HL-60/S4 (cell line): Measurements from ENCODE around the gene PDLIM3.
"Not testable (repeated sequence)": the region's sequence is repeated elsewhere in the genome, so short reads cannot be mapped to it uniquely, and the experiment has no call there.

Experiments used
- in situ Hi-C: fragments of 300-500 bp; cut with MboI; formaldehyde crosslinking; loops from 2 replicates; pipeline ENCODE4 v1.14.3; 2022; ENCODE audit warnings: low sequenced_read_pairs

The PDLIM3 gene

DNA sequence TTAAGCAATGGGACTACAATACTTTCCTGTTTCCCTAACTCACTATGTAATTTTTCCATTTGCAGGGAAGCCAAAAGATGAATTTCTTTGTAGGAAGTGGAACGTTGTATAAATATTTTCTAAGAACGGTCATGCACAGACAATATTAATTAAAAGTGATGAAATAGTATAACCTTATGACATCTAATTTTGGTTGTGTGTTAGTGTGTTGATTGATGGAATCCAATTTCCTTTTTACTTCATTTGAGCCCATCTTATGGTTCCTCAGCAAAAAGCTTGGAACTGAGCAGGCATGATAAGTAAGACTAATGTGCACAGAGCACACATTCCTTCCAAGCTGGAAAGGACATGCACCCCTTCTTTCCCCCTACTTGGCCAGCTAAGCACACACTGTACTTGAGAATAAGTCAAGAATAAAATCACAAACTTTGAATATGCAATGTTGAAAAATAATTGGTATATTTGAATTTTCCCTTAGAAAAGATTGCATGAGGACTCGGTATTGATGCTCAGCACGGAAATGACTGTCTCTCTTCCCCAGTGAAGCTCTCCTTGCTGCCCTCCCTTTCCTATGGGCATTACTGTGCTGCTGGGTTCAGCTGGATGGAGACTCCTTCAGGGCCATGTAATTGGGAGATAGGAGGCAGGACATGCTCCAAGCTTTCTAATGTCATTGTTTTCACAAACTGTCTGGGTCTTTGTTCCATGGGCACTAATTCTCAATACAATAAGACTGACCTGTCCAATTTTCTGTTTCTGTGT is 19.2 kb upstream of the PDLIM3 start:
- in situ Hi-C loops, result no loop called here

DNA sequence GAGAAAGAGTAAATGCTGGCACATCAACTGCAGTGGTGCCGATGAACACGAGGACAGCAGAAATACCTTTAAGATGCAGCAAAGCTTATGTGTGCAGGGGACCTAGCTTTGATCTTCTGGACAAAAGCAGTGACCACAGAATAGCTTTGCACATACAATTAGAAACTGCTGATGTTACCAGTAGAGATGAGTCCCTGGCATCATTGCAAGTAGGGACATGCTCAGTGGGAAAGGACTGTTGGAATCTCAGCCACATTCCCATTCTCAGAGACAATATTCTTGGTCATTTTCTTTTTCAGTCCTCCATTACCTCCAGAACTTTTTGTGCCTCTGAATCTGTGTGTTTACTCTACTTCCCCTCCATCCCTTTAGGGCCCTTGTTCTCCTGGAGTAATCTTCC is 16.9 kb upstream of the PDLIM3 start:
- in situ Hi-C loops, result no loop called here

DNA sequence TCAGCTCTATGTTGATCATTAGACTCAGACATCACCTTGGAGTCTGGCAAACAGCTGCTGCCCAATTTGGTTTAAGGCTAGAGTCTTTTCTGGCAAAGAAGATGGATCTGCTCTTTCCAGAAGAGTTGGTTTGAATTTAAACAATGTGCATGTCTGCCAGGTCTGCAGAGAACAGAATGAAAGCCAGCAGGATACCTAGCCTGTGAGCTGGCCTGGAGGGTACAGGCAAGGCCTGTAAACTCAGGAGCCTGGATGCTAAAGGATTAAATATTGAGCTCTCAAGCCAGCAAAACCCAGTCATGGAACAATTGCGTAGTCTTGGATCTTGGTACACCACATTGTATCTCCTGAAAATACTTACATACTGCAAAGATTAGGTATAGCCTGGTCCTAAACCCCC is 15.6 kb upstream of the PDLIM3 start:
- in situ Hi-C loops, result no loop called here

DNA sequence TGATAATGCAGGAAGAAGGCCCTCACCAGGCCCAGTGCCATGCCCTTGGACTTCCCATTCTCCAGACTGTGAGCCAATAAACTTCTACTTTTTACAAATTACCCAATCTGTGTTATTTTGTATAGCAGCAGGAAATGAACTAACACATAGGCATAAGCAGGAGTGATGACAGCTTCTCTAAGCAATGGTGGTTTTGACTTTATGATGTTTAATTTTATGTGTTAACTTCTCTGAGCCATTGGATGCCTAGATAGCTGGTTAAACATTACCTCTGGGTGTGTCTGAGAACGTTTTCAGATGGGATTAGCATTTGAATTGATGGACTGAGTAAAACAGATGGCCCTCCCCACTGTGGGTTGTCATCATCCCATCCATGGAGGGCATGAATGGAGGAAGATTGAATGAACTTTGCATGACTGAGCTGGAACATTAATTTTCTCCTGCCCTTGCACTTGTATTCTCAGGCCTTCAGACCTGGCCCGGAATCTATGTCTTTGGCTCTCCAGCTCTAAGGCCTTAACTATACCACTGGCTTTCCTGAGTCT is 13.9 kb upstream of the PDLIM3 start:
- in situ Hi-C loops, result no loop called here

DNA sequence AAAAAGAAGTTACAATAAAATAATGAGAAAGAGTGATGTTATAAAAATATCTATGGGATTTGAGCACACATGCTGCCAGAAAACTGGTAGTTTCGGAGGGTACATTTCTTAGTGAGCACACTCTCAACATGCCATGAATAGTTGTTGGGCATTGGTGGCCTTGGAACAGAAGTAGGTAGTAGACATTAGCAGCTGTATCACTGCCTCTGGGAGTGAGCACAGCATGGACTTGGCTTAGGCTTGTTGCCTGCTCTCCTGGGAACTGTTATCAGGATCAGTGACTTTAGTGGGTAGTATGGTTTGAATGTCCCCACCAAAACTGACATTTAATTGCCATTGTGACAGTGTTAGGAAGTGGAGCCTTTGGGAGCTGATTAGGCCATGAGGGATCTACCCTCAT is 13.3 kb upstream of the PDLIM3 start:
- in situ Hi-C loops, result no loop called here

DNA sequence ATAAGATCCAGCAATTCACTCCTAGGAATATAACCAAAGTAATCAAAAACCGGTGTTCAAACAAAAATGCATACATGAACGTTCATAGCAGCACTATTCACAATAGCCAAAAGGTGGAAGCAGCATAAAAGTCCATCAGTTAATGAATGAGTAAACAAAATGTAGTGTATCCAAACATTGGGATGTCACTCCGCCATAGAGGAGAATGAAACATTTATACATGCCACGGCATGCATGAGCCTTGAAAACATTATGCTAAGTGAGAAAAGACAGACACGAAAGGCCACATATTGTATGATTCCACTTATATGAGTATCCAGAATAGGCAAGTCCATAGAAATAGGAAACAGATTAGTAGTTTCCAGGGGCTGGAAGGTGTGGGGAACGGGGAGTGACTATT is 11.0 kb upstream of the PDLIM3 start:
- in situ Hi-C loops, result no loop called here

DNA sequence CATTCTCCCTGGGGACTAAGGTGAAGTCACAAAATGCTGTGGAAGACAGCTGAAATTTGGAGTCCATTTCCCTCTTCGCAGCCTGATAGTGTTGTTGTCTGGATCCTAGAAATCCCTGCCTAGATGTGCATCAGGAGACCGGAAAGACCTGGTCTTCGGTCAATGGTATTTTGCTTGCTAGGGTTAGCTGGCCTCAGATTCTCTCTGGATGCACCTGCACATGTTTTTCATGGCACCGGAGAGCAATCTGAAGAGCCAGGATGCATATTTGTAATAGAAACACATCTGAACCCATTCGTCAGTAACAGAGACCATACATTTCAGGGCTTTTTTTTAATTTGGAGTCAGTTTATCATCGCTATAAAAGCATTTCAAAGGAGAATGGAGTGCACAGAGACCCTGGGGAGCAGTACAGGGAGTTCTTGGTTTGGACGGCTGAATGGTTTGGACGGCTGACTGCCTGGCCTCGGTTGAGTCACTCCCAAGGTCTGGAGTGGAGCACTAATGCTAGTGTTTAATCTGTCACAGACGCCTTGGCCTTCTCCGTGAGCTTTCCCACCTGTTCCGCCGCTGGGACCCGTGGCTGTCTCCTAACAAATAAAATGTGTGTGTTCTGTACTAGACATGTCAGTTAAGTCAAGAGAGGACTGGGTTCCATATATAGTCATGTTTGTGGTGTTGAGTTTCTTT is 7.5 kb upstream of the PDLIM3 start:
- in situ Hi-C loops, result no loop called here

DNA sequence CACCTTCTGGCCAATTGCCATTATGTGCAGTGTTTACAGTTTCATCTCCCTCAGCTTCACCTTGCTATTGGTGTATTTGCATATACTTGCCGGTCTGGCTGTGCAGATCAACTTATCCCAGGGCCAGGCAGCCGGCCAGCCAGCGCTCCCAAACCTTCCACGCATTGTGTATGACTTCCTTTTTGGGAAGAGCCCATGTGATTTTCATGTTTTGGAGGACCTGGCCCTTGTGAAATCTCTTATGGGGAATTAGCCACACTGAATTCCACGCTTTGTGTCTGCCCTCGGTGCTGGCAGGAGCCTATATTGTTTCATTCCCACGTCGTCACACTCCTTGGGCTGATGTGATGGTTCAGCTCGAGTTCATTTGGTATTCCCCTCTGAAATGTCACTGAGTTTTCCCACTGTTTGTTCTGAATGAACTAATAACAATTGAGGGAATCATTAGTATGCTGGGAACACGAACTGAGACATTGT is 6.0 kb upstream of the PDLIM3 start:
- in situ Hi-C loops, result no loop called here

DNA sequence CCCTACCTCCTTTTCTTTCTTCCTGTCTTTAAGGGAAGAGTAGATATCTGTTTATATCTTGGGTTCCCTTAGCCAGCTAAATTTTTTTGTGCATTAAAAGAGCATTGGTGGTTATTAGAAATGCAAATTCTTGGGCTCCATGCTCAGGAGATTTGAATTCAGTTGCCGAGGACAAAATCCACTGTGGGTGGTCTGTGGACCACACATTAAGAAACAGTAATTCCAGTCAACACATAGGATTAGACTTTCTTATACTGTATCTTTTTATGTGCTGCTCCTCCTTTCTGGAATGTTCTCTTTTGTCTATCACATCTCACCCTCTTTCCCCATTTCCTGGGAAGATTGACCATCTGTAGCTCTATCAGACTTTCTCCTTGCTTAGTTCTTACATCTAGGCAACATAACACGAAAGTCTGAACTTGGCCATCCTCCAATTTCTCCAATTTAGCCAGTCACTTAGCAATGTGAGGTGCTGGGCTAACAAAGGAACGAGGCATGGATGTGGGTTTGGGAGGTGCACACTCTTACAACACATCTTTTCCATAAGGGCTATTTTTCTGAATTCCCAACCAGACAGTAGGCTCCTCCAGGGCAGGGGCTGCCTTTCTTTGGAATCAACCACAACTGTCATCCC is 5.3 kb upstream of the PDLIM3 start:
- in situ Hi-C loops, result no loop called here

DNA sequence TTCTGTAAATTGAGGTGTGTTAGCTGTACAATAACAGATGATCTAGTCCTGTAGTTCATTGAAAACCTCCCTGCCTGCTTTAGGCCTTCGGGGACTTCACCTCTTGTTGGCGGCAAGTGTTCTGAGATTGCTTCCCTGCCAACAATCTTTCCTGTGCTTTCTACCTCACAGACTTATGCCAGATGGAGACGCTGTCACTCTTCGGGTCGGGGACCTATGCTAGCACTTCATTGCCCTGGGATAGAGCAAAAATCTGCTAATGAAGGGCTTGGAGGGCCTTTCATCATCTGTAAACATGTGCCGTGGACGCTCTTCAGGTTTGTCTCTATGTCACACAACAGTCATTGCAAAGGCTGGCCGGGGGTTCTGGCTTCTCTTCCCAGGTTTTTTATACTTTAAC is 4.7 kb upstream of the PDLIM3 start:
- in situ Hi-C loops, result no loop called here

DNA sequence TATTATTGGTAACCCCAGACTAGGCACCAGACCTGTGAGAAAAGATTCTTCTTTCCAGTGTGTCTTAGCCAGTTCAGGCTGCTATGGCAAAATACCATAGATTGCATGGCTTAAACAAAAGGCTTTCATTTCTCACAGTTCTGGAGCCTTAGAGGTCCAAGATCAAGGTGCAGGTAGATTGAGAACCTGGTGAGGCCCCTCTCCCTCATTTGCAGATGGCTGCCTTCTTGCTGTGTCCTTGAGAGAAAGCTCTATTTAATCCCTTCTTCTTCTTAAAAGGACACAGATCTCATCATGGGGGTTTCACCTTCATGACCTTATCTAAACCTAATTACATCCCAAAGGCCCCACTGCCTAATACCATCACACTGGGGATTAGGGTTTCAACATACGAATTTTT is 3.5 kb upstream of the PDLIM3 start:
- in situ Hi-C loops, result no loop called here

DNA sequence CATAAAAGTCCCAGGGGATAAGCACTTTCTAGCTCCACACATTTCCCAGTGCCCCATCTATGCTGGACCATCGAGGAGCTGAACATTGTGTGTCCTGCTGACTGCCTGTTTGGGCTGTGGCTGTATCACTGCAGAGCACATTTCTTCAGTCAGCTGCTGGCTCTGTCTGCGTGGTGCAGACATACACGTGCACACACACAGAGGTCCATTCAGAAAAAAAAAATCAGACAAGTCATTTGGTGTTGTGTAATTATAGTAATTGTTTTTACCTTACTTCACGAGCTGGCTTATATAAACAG is 1.1 kb upstream of the PDLIM3 start:
- in situ Hi-C loops, result no loop called here

DNA sequence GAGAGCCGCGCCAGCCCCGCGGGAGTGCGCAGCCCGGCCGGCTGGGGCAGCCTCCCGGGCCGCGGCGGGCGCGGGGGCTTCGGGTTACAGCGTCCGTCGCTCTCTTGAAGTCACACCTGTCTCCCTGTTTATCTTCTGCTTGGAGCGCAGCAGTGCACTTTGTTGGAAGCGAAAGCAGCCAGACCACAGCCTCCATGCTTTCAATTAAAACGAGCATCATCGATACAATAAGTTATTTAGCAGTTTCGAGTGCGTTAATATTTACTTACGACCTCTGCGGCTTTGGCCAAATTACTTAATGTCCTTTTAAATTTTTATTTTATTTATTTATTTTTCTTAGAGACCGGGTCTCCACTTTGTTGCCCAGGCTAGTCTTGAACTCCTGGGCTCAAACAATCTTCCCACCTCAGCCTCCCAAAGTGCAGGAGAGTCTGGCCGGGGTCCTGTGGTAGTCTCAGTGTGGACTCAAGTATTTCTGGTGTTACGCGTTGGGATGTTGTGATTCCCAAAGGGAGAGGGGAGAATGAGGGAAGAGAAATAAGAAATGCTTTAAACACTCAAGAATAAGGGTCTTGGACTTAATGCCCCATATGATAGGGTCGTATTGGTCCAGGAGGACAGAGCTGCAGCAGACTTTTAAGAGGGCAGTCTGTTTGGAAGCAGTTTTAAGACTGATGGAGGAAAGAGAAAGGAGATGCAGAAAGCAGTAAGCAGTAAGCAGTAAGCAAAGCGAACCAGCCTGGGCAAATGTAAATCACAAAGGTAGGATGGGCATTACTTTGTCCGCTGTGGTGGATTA is 504 bp upstream of the PDLIM3 start:
- in situ Hi-C loops, result no loop called here

DNA sequence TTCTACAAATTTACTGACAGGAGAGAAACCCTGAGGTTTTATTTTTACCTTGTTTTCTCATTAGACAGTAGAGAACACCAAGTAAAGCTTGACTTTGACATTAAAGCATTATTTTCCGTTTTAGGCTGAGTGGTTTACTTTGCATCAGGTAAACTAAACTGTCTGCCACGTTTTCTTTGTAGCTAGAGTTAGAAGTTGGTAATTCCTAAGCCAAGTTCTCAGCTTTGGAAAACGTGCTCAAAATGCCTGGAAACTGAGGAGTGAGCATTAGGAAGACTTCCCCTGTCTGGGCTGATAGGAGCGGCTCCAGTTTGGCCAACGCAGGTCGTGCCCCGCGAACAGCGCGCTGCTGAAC is 819 bp downstream of the PDLIM3 start:
- in situ Hi-C loops, result no loop called here

DNA sequence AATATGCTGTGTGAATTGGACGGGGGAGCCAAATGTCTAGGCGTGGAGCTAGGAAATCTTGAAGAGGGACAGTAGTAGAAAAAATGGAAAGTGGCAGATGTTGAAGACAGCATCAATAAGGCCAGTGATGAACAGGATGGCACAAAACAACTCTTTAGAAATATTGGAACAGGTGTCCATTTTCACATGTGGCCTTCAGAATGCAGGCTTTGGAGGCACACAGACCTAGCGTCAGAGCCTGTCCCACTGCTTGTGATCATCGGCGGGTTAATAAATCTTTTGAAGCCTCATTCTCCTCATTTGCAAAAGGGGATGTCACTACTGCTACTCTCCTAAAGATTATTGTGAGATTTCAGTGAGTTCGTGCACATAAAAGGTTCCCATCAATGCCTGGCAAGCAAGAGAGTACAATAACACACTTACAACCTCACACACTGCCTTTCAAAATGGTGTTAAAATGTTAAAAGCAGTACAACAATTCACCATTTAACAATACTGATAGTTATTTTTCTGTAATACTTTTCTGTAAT is 2.4 kb downstream of the PDLIM3 start:
- in situ Hi-C loops, result no loop called here

DNA sequence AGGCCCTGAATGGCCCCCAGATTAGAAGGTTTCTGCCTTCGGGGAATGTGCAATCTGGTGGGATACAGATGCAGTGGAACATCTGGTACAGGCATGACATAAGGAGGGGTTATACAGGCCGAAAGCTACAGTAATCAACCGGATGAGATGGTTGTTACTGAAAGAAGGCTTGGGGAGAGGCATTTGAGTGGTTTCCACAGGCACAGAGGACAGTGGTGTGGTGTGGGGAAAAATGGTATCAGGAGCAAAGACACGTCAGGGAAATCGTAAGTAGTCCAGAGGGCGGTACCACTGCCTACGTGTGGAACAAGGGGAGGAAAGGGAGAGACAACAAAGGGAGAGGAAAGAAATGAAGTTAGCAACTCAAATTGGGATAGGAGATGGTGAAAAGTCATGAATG is 3.0 kb downstream of the PDLIM3 start:
- in situ Hi-C loops, result no loop called here

DNA sequence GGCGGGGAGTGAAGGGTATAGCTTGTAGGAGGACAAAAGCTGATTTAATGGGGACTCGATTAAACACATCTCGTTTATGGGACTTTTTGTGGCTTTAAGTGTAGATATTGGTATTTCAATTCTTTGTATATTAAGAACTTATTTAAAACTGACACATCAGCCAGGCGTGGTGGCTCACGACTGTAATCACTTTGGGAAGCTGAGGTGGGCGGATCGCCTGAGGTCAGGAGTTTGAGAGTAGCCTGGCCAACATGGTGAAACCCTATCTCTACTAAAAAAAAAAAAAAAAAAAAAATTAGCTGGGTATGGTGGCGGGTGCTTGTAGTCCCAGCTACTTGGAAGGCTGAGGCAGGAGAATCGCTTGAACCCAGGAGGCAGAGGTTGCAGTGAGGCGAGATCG is 3.7 kb downstream of the PDLIM3 start:
- in situ Hi-C loops, result not testable (repeated sequence)

DNA sequence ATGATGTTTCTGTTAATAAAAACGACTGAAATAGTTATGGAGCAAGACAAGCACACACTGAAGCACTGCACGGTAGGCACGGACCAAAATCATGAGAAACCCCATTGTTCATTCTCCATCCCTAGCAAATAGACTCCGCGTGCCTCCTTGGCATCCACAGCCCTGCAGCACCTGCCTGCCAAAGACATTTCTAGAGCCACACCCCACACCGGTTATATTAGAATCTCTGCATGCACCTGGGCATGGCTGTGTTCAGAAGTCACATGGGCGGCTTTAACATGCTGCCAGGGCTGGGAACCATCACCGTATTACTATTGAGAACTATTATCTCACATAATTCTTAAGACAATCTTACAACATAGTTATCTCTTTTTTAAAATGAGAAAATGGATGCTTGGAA is 5.9 kb downstream of the PDLIM3 start:
- in situ Hi-C loops, result no loop called here

DNA sequence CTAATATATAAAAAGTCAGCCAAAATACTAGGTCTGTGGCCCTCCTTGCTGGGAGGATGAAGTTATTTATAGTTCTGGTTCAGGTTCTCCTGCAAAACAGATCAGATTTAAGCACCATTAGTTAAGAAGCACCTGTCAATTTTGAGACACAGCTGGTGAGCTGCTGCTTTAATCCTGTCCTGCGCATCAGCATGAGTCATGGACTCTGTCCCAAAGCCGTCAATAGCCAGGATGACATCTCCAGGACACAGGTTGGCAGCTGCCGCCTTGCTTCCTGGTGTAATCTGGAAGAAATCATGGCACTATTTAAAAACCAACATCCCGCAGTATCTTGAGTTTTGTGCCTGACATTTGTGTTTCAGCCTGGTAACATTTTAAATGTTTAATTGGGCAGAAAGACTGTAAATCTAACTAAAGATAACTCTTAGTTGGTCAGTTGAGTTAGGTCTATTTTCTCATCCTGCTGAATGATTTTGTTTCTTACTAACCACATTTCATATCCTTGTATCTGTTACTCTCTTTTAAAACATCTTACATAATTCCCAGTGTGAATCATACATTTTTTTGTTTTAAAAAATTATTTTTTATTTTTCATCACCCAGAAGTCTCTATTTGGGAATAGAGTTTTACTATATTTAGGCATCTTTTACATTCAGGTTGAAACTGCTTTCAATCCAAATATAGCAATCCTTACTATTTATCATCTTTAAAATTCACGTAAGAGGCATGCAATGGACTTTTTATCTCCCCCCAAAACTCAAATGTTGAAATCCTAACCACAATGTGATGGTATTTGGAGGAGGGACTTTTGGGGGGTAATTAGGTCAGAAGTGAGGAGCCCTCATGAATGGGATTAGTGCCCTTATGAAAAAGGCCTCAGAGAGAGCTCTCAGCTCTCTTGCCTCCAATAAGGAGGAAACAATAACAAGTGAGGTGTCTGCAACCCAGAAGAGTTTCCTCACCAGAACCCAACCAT is 10.1 kb downstream of the PDLIM3 start:
- in situ Hi-C loops, result no loop called here

DNA sequence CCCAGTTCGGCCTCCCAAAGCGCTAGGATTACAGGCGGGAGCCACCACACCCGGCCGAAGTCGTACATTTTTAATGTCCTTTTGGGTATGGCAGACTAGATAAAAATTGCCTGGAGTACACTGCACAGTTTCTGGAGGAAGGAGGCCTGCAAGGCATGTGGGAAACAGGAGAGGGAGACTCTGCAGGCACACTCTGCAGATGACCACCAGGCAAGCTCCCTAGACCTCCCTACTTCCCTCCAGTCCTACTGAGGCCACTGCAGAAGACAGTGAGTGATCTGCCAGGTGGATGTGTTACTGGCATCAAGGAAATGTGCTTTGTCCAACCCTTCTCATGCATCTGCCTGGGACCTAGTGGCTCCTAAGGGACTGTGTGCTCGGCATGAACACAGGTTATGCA is 11.4 kb downstream of the PDLIM3 start:
- in situ Hi-C loops, result no loop called here
